HG02759 (cell line): ENCODE results near the gene RPL27A.
A peak's percentile ranks its signal among the peaks of the same experiment; 100 is the strongest.
"Not testable (repeated sequence)": the region's sequence is repeated elsewhere in the genome, so short reads cannot be mapped to it uniquely, and the experiment has no call there.

Experiments
- ATAC-seq: cut with Tn5 transposase; IDR thresholded peaks from one replicate; pipeline ENCODE4 v1.9.1; 2021; ENCODE audit warnings: mild to moderate bottlenecking, moderate library complexity; ENCODE audit not compliant: unreplicated experiment

The RPL27A gene

DNA sequence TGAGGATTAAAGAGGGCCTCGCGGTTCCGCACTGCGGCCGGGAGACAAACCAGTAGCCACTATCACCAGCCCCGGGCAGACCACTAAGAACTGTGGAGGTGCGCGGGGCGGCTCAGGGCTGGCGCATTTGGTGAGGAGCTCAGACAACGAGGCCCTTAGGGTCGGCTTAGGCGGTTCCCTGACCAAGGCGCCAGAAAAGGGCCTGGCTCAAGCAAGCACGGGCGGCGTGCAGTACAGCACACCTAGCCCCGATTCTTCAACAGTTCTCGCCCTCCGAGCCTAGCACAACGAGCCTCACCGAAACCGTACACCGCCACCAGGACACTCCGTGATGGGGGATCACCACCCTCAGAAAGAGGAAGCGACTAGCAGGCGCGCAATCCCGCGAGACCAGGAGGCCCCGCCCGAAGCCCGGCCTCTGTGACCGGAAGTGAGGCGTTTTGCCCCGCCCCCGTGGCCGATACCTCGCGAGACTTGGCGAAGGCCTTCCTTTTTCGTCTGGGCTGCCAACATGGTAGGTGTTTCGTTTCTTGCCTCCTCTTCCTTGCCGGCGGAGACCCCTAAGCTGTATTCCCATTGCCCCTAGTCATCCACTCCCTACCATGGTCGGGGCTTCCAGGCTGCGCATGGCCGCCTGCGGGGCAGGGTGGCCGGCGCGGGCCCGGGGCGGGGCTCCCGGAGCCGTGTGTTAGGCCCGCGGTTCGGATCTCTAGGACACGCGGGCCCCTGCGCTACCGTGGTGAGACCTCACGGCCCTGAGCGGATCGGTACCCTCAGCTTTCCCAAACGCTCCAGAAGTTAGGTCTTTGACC lies at the start of gene RPL27A, which contains the start of gene TRIM66:
RPL27A (plus strand) TSS at position 490 of the 812 bp plus-strand sequence; CDS start at position 512, 22 bp downstream.
TRIM66 (minus strand) TSS at position 363 of the 812 bp plus-strand sequence. CDS start 10,391 bp downstream, outside the sequence.
- peak; percentile 95 for ATAC-seq

DNA sequence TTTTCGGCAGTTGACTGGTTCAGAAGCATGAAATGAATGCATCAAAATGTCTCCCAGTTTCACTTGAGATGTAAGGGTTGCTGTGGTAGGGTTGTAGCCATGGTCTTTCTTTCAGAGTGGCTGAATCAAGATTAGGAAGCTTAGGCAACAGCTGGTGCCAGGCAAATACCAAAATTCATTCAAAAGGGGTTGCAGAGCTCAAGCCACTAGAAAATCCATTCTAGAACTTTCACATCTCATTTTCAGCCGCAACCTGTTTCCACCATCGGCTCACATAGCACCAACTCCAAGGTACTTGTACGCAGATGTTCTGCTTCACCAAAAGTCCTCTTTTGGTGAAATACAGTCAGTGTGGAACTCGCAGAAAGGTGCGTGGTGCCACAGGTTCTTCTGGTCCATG lies 48.1 kb upstream of the RPL27A start:
- no peak for ATAC-seq

DNA sequence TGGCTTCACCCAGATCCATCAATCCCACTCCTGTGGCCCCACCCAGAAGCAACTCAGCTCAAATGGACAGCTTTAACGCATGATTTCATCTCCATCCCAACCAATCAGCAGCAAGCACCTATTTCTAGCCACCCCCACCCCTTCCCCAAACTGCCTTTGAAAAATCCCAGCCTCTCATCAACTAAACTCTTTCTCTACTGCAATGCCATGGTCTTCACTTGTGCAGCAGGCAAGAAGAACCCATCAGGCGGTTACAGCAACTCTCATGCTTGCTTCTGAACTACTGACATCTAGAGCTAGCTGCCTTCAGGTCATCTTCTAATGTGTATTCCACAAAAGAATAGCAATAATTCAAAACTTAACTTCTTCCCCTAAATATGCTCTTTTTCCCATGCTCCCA lies 46.5 kb upstream of the RPL27A start:
- no peak for ATAC-seq

DNA sequence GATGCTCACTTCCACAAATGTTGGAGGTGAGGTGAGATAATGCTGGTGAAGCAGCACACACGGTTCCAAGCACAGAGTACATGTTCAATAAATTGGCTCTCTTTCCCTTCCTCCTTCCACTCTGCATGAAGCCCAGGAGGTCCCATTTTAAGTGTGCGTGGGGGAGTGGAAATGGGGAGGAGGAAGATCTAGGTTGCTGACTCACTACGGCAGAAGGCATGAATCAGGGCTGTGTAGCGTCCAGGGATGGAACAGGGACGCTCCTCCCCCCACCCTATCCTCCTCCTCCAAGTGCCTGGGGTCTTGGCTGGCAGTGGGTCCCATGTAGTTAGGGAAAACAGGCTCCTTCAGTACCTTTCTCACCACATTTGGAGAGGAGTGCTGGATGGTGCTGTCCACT lies 44.3 kb upstream of the RPL27A start:
- ATAC-seq = no peak

DNA sequence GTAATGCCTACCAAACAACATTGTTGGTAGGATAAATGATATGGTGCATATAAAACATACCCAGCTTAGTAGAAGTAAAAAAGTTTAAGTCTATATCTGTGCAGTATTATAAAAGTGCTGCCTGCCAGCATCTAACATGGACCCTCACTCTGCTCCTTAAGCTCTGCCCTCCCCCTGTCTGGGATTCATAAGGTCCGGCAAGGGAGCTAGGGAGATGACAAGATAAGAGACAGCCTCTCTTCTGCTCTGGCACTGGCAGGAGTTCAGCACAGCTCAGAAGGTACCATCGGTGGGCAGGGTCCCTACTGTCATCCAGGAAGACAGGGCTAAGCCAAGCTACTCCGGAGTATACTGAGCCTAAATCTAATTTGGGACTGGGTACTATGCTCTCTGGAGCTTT lies 42.9 kb upstream of the RPL27A start:
- no peak for ATAC-seq

DNA sequence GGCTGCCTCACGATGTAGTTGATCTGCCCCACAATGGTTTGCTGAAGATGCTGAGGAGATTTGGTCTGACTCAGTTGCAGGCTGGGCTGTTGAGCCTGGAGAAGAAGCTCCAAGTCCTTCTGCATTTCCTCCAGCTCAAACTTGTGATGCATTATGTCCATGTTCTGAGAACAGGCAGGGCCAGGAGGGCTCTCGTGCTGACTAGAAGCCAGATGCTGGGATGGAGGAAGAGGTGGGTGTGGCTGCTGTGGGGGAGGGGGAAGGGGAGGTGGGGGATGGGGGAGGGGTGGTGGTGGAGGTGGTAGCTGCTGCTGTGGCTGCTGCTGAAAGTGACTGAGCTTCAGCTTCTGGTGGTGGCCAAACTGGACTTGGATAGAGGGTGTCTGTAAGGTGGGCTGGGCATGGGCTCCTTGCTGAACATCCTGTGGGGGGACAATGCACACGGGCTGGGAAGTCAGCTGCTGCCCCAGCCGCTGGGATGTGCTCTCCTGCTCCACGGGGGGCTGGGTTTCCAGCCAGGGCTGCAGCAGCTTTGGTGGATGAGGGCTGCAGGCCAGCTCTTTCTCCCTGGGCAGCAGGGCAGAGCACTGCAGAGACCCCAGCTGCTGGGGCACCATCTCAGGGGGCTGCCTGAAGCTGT lies 42.2 kb upstream of the RPL27A start:
- no peak for ATAC-seq

DNA sequence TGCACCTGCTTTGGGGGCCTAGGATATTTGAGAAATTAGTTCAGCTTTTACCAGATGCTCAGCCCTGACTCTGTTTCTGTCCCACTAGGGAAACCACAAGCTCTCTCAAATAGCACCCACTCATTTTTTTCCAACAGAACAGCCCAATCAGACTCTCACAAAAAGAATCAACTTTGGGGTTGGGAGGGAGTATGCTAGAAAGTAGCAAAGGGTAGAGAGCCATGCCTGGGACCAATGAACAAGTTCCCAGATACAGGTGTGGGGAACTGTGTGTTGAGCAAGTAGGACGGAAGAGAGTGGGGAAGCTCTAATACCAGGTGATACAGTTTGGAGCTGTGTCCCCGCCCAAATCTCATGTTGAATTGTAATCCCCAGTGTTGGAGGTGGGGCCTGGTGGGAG lies 41.3 kb upstream of the RPL27A start:
- ATAC-seq = no peak

DNA sequence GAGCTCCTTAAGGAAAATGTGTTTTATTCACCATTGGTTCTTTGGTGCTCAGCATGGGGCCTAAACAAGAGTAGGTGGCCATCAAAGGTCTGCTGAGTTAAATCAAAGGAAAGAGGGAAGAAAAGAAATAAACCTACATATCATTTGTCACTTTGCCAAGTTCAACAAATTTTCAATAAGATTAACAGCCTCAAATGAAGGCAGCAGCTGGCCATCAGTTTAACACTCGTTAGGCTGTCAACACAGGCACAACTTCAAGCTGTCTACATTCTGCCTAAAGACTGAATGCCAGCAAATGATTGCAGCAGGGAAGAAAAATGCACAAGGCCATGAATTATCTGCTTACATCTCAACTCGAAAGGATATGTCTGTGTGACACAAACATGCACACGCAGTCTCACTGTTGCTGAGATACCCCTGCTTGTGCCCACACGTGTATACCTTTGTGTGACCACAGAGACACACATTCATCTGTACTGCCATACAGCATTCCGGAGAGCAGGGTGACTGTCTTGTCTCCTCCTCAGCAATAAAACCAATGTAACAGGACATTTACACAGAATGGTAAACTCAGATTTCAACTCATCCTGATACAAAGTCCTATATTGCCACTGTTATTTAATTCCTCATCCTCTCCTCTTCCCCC lies 40.3 kb upstream of the RPL27A start:
- no peak for ATAC-seq

DNA sequence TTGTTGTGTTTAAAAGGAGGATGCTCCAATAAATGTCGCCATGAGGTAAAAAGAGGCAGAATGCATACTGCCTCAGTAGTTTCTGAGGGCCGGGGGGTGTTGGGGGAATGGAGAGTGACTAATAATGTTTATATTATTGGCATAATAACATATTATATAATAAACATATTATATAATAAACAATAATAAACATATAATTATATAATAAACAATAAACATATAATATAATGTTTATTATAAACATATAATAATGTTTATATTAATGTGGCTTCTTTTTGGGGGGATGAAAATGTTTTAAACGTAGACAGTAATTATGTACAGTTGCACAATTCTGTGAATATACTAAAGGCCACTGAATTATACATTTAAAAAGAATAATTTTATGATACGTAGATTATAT lies 35.7 kb upstream of the RPL27A start:
- no peak for ATAC-seq

DNA sequence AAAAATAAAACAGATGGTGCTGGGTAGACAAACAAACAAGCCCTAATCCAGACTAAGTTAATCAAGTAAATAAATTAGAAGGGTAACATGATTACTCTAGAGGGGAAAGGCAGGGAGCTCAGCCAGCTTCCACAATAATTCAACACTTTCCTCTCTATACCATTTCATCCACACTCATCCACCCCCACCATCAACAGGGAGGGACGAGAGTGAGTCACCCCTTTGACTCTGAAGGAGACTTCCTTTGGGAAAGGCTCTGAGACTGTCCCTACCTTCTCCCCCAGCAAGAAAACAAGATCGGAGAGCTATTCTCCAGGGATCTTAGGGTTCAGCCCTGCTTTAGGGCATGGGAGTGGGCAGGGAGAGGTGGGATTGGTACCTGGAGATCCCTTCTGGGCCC lies 33.2 kb upstream of the RPL27A start:
- ATAC-seq = no peak

DNA sequence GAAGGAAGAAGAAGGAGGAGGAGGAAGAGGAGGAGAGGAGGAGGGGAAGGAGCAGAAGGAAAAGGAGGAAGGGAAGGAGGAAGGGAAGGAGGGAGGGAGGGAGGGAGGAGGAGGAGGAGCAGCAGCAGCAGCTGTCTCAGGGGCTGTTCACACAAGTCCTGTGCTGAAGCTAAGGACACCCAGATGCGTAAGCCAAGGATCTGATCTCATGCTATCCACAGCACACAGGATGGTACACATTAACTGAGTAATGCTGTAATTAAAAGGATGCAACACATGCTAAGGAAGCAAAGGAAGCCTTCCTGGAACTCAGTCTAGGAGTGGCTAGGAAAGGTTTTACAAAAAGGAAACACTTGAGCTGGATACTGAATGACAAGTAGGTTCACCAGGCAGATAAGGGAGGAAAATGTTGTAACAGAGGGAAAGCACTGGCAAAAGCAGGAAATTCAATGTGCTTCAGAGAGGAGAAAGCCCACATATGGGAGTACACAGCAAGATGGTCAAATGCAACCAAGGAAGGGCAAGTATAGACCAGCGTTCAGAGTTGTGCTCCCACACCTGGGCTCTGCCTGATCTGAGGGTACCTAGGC lies 32.1 kb upstream of the RPL27A start:
- ATAC-seq = no peak

DNA sequence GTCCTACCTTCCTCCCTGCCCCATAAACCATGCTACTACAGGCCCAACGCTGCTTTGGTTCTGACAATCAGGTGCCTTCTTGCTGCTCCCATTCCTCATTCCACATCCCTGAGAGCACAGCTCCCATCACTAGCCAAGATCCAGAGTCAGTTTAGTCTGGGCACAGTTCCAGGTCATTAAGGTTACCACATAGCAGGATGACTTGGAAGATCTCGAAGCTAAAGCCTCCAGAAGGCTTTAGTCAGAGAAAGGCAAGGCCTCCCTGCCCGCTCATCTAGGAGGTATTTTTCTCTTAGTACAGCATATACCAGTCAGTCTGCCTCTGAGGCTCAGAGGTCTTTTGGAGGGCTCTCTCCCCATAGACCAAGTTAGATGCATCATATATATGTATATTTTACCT lies 30.5 kb upstream of the RPL27A start:
- no peak for ATAC-seq

DNA sequence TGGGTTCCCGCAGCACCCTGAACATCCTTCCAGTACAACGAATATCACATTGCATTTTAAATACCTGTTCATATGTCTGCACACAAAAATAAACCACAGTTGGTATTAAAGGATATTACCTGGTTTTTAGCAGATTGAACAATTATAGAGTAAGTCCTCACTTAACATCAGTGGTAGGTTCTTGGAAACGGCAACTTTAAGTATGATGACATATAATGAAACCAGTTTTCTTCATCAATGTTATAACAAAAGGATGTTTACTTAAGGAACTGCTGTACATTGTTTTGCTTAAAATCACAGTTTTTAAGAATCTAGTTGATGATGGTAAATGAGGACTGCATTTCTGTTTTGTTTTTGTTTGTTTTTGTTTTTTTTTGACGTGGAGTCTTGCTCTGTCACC lies 28.1 kb upstream of the RPL27A start:
- no peak for ATAC-seq

DNA sequence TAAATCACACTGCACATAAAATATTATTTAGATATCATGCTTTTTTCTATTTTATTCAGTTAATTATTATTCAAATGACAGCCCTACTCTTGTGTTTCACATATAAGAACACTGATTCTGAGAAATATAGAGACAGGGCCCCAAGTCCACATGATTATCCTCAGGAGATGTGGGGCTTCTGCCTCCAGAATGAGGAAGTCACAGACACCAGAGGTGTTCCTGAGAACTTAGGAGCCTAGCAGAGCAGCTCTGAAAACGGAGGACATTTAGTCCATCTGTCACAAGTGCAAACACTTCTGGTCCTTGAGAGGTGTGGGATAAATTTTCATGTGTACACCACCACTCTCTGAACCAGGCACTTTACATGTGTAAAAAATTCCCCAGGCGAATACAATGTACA lies 26.3 kb upstream of the RPL27A start:
- no peak for ATAC-seq

DNA sequence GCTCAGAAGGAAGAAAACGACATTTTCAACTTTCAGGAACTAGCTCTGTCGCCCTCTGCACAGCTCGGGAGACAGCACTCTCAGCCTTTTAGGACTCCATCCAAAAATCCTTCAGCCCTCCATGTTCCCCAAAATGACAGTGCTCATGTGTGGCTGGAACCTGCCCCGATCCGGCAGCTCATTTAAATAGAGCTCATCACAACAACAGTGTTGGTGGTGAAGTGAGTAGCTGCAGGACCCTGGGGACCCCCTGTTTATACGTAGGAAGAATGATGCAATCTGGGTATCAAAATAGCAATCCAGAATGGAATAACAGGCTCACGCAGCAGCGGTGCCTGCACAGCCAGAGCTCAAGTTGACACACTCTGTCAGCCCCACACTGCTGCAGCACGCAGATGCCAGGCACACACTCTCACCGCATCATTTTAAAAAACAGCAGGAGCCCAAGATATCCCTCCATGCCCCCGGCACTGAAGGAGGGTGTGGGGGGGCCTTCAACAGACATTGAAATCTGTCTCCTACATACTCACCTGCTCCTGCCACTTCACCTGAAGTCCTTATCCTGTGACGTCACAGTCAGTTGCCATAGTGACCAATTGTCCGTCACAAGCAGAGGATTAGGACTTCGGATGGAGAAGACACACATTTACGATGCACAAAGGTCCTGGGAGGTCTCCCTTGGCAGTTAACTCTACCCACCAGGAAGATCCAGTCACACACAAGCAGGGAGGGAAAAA lies 24.1 kb upstream of the RPL27A start:
- ATAC-seq = no peak

DNA sequence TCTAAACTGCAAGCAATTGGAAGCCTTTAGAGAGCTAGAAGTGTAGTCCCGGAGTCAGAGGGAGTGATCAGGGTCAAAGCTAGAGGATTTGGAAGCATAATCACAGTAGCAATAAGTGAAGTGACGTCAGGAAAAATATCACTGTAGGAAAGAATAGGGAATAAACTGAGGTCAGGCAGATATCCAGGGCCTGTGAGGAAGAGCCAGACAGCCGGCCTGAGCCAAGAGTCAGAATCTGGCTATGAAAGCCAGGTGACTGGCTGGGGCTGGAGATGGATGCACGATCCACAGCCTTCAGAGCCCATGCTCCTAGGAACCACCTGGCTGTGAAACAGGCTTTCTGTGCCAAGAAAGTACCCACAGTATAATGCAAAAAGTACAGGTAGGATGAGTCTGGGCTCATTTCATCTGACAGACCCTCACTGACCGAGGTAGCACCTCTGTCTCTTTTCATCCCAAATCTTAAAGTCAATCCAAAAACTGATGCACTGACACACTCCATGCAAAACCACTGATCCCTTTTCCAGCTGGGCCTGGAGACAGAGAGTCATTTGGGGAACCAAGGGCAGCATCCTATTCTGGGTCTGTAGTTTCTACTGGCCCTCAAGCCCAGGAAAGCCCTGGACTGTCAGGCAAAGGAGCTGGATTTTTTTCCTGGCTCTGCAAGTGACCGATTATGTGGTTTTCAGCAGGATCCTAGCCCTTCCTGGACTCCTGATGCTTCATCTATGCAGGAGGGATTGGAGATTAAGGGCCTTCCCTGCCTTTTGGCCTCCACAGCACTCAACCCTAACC lies 21.4 kb upstream of the RPL27A start:
- no peak for ATAC-seq

DNA sequence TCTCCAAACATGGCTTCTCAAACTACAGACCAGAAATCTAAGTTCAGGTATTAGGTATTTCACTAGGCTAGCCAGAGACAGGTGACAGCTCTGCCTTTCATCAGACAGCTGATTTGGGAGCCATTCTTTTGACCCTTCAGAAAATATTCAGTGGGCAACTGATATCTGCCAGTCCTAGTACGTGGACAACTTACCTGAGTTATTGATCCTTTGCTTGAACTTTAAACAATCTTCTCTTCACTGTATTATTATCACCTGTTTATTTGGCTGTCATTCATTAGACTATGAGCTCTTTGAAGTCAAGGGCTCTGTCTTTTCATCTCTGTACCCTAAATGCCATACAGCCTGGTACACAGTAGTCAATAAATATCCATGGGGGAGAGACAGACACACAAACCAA lies 17.4 kb upstream of the RPL27A start:
- ATAC-seq = no peak

DNA sequence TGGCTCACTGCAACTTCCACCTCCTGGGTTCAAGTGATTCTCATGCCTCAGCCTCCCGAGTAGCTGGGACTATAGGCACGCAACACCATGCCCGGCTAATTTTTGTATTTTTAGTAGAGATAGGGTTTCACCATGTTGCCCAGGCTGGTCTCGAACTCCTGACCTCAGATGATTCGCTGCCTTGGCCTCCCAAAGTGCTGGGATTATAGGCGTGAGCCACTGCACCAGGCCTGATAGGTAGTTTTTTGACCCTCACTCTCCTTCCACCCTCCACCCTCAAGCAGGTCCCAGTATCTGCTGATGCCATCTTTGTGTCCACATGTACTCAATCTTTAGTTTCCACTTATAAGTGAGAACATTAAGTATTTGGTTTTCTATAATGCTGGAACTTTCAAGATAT lies 12.5 kb upstream of the RPL27A start:
- not testable (repeated sequence) for ATAC-seq

DNA sequence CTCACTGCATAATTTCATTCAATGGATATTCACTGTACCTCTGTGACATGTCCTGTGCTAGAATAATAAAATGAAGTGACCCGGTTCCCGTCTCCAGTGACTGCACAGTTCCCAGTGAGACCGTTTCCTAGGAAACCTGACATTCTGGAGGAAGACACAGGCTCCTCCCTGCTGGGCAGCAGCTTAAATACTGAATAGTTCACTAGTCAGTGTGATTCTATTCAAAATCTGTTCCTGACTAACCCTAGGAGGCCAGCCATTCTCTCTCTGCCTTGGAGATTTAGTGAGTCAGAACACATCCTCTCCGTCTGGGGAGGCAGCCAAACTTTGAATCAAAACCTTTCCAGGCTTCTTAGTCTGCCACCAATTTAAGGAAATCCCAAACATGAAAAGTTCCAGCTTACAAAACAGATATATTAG lies 11.4 kb upstream of the RPL27A start:
- no peak for ATAC-seq

DNA sequence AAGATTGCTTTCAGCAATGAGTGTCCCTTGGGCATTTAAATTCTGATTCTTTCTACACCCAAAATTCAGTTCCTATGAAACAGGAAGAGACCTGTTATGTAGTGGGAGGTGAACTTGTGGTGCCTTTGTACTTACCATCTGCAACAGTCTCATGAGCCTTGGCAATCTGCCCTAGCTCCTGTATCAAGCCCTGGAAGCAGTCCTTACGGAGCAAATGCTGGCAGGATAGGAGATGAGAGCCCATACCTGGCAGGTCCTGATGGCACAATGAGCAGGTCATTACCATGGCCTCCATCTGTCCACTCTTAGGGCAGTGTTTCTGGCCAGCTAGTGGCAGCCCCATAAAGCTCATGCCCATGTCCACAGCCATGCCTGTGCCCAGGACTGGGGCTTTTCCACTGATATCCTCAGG lies 10.9 kb upstream of the RPL27A start:
- no peak for ATAC-seq
